PC-9 (cell line): ENCODE results near the gene DDX41. TPM values are rescaled to one million over a fixed set of nuclear protein-coding genes. Genes with fewer than 3 reads are reported as not detected.

ENCODE experiments used
- BruUV-seq: library from RNA; stranded (reverse); fragments of 400-500 nt; replicated peaks from 2 replicates; lab custom pipeline; 2021; lab: Mats Ljungman, UMichigan
- CTCF ChIA-PET: fragments of 300-600 bp; sonication (Branson Sonifier 250); formaldehyde crosslinking; loops from one replicate; lab custom pipeline; 2022; ENCODE audit warnings: antibody characterized with exemption; lab: Charles Lee
- POLR2A ChIA-PET: fragments of 300-600 bp; sonication (Branson Sonifier 250); formaldehyde crosslinking; loops from one replicate; lab custom pipeline; 2022; ENCODE audit warnings: antibody characterized with exemption; ENCODE audit not compliant: unreplicated experiment; lab: Charles Lee
- DNase-seq, 2 experiments: peaks; one replicate each; pipeline versions ENCODE4 v3.0.0 to v3.0.0-alpha.2; 2015 to 2022; ENCODE audit warnings: mixed read lengths in 1 of 2
- H2AFZ ChIP-seq: fragments of 200-600 bp; sonication (generic); 2 replicates; pipeline ENCODE4 v1.8.1; 2017; ENCODE audit warnings: antibody characterized with exemption
- H3F3A ChIP-seq: fragments of 200-600 bp; sonication (generic); 2 replicates; pipeline ENCODE4 v1.8.1; 2017; ENCODE audit warnings: antibody characterized with exemption, mild to moderate bottlenecking, low read depth; ENCODE audit not compliant: insufficient read depth
- H3K27ac ChIP-seq: fragments of 200-600 bp; sonication (generic); 2 replicates; pipeline ENCODE4 v1.6.1; 2016; ENCODE audit warnings: mixed run types
- H3K27me3 ChIP-seq: fragments of 200-600 bp; sonication (generic); 2 replicates; pipeline ENCODE4 v1.6.1; 2016; ENCODE audit warnings: low read depth, mixed run types; ENCODE audit not compliant: insufficient read depth
- H3K36me3 ChIP-seq: fragments of 200-600 bp; sonication (generic); 2 replicates; pipeline ENCODE4 v1.6.1; 2016; ENCODE audit warnings: low read depth, mixed run types
- H3K4me1 ChIP-seq: fragments of 200-600 bp; sonication (generic); replicated peaks from 2 replicates; pipeline ENCODE4 v1.6.1; 2016; ENCODE audit warnings: mixed run types; ENCODE audit not compliant: insufficient read depth
- H3K4me2 ChIP-seq: fragments of 200-600 bp; sonication (generic); 2 replicates; pipeline ENCODE4 v1.6.1; 2017; ENCODE audit warnings: mixed run types
- H3K4me3 ChIP-seq: fragments of 200-600 bp; sonication (generic); 2 replicates; pipeline ENCODE4 v1.6.1; 2016; ENCODE audit warnings: mixed run types
- H3K79me2 ChIP-seq: fragments of 200-600 bp; sonication (generic); 2 replicates; pipeline ENCODE4 v1.6.1; 2017; ENCODE audit warnings: low read depth, mixed run types
- H3K9me2 ChIP-seq: fragments of 200-600 bp; sonication (generic); 2 replicates; pipeline ENCODE4 v1.8.1; 2017; ENCODE audit warnings: mild to moderate bottlenecking; ENCODE audit not compliant: insufficient read depth
- H3K9me3 ChIP-seq: fragments of 200-600 bp; sonication (generic); 2 replicates; pipeline ENCODE4 v1.8.1; 2016; ENCODE audit warnings: low read depth; ENCODE audit not compliant: insufficient read depth
- H4K20me1 ChIP-seq: fragments of 200-600 bp; sonication (generic); 2 replicates; pipeline ENCODE4 v1.8.1; 2017; ENCODE audit not compliant: insufficient read depth
- EZH2 ChIP-seq: fragments of 200-600 bp; sonication (generic); IDR thresholded peaks from 2 replicates; pipeline ENCODE4 v1.8.0; 2017; ENCODE audit warnings: antibody characterized with exemption, low read depth
- intact Hi-C: fragments of 100-400 bp; cut with micrococcal nuclease; formaldehyde crosslinking; loops from one replicate; pipeline ENCODE4 v1.10.0; 2022; ENCODE audit not compliant: unreplicated experiment
- total RNA-seq: library from RNA; stranded (reverse); gene quantifications from 2 replicates; pipeline ENCODE4 v1.2.3, GENCODE V29; 2021
- TF ChIP-seq, protein P1 (sequence below): fragments of 200-600 bp; sonication (generic); conservative IDR thresholded peaks from 2 replicates; pipeline ENCODE4 v1.6.1; 2017; ENCODE audit warnings: mixed run types, antibody characterized with exemption, mild to moderate bottlenecking, moderate library complexity

The DDX41 gene
- total RNA-seq, 1 experiment from 2014 or later: 93.1 TPM

DNA sequence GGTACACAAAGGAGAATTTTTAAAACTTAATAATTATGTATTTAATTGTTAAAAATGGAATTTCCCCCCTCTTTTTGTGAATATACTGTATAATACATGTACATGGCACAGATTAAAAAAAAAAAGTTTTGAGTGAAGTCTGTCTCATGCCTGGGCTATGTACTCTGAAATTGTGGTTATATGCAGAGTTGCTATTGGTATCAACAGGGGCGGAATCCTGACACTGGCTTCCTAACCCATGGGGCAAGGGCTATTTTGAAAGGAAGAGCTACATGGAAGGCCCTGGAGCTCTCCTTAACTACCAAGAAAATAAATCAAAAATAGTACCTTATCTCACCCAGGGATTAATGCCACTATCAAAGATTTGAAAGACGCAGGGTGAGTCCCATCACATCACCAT is 38.5 kb upstream of the DDX41 start:
- ChIA-PET CTCF (interaction anchor here (0.7 kb wide), 1 partner anchor 1075 kb away, joined by 3 read pairs; no protein-coding TSS in a partner anchor), POLR2A (no interaction called here)
- H3K9me2 ChIP-seq: no peaks in the 10 kb centered on the region
- TF ChIP-seq, protein P1, sequence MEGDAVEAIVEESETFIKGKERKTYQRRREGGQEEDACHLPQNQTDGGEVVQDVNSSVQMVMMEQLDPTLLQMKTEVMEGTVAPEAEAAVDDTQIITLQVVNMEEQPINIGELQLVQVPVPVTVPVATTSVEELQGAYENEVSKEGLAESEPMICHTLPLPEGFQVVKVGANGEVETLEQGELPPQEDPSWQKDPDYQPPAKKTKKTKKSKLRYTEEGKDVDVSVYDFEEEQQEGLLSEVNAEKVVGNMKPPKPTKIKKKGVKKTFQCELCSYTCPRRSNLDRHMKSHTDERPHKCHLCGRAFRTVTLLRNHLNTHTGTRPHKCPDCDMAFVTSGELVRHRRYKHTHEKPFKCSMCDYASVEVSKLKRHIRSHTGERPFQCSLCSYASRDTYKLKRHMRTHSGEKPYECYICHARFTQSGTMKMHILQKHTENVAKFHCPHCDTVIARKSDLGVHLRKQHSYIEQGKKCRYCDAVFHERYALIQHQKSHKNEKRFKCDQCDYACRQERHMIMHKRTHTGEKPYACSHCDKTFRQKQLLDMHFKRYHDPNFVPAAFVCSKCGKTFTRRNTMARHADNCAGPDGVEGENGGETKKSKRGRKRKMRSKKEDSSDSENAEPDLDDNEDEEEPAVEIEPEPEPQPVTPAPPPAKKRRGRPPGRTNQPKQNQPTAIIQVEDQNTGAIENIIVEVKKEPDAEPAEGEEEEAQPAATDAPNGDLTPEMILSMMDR: no peak
- no peak for TF ChIP-seq EZH2
- H3K79me2 ChIP-seq: peaks cover 37% of the 10 kb centered on the region
- no peak overlapping the region for H3K27ac ChIP-seq
- H3K9me3 ChIP-seq: no peaks in the 10 kb centered on the region
- peaks cover 22% of the 10 kb centered on the region for H3K4me1 ChIP-seq
- H4K20me1 ChIP-seq: peaks cover 20% of the 10 kb centered on the region
- no peaks in the 10 kb centered on the region for H3F3A ChIP-seq
- peak overlapping the region; percentile 80; the same call in 1 of the 2 replicates for H3K4me2 ChIP-seq
- DNase-seq: no peak
- no peak overlapping the region; the same call in 1 of the 2 replicates for H2AFZ ChIP-seq
- no peaks in the 10 kb centered on the region for H3K36me3 ChIP-seq
- no peaks in the 10 kb centered on the region for H3K27me3 ChIP-seq
- intact Hi-C loops: no loop called here
- BruUV-seq: no TSS peak
- no peak overlapping the region; the same call in 1 of the 2 replicates for H3K4me3 ChIP-seq

DNA sequence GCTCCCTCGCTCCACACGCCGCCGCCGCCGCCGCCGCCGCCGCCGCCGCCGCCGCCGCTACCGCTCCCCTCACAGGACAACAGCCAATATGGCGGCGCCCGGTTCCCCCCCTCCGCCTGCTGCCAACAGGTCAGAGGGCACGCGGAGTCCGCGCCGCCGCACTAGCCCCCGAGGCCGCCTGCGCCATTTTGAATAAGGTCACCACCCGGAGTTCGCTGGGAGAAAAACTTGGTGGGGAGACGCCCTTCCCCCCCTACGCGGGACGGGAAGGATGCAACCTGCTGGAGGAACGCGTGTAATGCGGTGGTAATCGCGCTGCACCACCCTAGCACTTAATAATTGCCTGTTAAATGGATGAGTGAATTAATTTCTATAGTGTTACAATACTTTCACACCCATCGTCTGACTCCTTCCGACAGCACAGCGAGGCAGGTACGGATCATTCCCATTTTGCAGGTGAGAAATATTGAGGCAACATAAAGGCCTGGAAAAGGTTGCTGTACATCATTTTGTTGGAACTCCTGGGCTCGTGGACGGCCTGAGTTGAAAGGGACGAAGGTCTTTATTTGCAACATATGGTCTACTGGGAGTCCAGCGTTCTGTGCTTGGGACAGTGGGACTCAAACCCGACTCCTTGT is 37.8 kb upstream of the DDX41 start, which contains the start of gene FAM193B:
FAM193B (minus strand) TSS at position 90 of the 638 bp plus-strand sequence. CDS start 105 bp downstream, outside the sequence.
- no peaks in the 10 kb centered on the region for H3K9me2 ChIP-seq
- H3K79me2 ChIP-seq: peaks cover 44% of the 10 kb centered on the region
- CTCF ChIA-PET: no interaction called here
- H3K4me1 ChIP-seq: peaks cover 22% of the 10 kb centered on the region
- TSS peak; percentile 80 for BruUV-seq
- peak within 1 kb of the TSS; percentile 87 for H2AFZ ChIP-seq
- no peaks in the 10 kb centered on the region for H3K9me3 ChIP-seq
- H3K36me3 ChIP-seq: no peaks in the 10 kb centered on the region
- POLR2A ChIA-PET: no interaction called here
- peak within 1 kb of the TSS; percentile 98 for H3K4me2 ChIP-seq
- peak; percentile 76 to 98 for DNase-seq
- intact Hi-C loops: loop anchor here (5.0 kb wide), 1 partner anchor 38 kb away; the partner anchor contains the start of gene TMED9
- no peak within 1 kb of the TSS for H3K27ac ChIP-seq
- H3K27me3 ChIP-seq: no peaks in the 10 kb centered on the region
- peaks cover 22% of the 10 kb centered on the region for H4K20me1 ChIP-seq
- H3F3A ChIP-seq: no peaks in the 10 kb centered on the region
- TF ChIP-seq EZH2: no peak
- TF ChIP-seq, protein P1: no peak
- peak within 1 kb of the TSS; percentile 98 for H3K4me3 ChIP-seq

DNA sequence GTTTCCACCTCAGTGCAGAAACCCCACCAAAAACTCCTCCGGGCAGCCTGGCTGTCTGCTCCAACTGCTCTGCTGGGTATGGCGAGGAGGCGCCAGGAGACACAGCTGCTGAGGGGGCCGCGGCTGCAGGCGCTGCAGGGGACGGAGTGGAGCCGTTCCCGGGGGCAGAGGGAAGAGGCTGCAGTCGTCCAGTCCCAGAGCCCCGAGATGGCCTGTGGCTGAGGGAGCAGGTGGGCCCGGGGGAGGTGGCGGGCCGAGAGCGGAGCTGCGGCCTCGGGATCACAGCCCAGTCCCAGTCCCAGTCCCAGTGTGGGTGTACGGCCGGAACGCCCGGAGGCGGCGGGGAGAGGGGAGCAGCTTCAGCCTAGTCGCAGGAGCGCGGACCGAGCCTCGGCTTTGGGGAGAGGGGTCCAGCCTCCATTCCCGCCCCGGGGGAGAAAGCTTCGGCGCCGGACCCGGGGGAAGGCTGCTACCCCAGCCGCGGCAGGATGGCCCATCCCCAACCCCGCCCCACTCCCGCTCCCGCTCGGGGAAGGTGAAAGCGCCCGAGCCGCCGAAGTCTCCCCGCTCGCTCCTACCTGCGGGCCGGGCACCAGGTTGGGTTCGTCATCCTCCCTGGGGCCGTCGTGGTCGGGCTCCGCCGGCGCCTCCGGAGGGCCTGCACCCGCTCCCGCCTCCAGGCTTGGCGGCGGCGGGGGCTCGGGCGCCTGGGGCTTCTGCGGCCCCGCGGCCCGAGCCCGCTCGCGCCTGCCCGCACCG is 37.1 kb upstream of the DDX41 start:
- Histone ChIP-seq H2AFZ (peak overlapping the region; percentile 76), H4K20me1 (peaks cover 26% of the 10 kb centered on the region), H3K36me3 (no peaks in the 10 kb centered on the region), H3K79me2 (peaks cover 46% of the 10 kb centered on the region), H3K27ac (no peak overlapping the region), H3K9me3 (no peaks in the 10 kb centered on the region), H3K4me1 (peaks cover 22% of the 10 kb centered on the region), H3K9me2 (no peaks in the 10 kb centered on the region), H3K4me2 (peak overlapping the region; percentile 98), H3K4me3 (peak overlapping the region; percentile 98), H3K27me3 (no peaks in the 10 kb centered on the region), H3F3A (no peaks in the 10 kb centered on the region)
- CTCF ChIA-PET: interaction anchor here (0.7 kb wide), 1 partner anchor 1127 kb away, joined by 3 read pairs; no protein-coding TSS in a partner anchor
- intact Hi-C loops: loop anchor here (5.0 kb wide), 1 partner anchor 38 kb away; the partner anchor contains the start of gene TMED9
- no peak for TF ChIP-seq EZH2
- TF ChIP-seq, protein P1: no peak
- POLR2A ChIA-PET: no interaction called here
- BruUV-seq: no TSS peak
- DNase-seq: peak in 1 of 2 experiments; percentile 47
